H1 (cell line): ENCODE data around the gene CCDC91. TPM values are rescaled to one million over a fixed set of nuclear protein-coding genes. Genes with fewer than 3 reads are reported as not detected.

ENCODE experiments used
- CTCF ChIA-PET: fragments of 300-600 bp; sonication (Branson Sonifier 250); formaldehyde crosslinking; loops from one replicate; lab custom pipeline; 2021; ENCODE audit not compliant: partially characterized antibody; lab: Charles Lee
- POLR2A ChIA-PET: fragments of 300-600 bp; sonication (Branson Sonifier 250); formaldehyde crosslinking; loops from one replicate; lab custom pipeline; 2021; ENCODE audit warnings: inconsistent platforms; ENCODE audit not compliant: partially characterized antibody; lab: Charles Lee
- DNase-seq, 2 experiments: peaks; one replicate each; pipeline versions ENCODE4 v3.0.0 to v3.0.0-alpha.2; 2010 to 2022; ENCODE audit warnings: low spot score in 2 of 2, low read depth in 1 of 2, mixed read lengths in 1 of 2
- FAIRE-seq: peaks from 2 replicates; lab custom pipeline; 2011; peaks lifted over from hg19 to GRCh38; lab: Jason Lieb, UNC
- H2AFZ ChIP-seq: 2 replicates; pipeline ENCODE4 v1.8.1; 2012; ENCODE audit warnings: low read length, inconsistent platforms
- H2AK5ac ChIP-seq: 2 replicates; pipeline ENCODE4 v1.6.1; 2013; ENCODE audit warnings: low read depth, low read length
- H2BK120ac ChIP-seq: replicated peaks from 2 replicates; pipeline ENCODE3; 2013; ENCODE audit warnings: low read depth, low read length, inconsistent platforms
- H2BK12ac ChIP-seq: 2 replicates; pipeline ENCODE4 v1.6.1; 2013; ENCODE audit warnings: low read depth, low read length
- H2BK15ac ChIP-seq: 2 replicates; pipeline ENCODE4 v1.6.1; 2013; ENCODE audit warnings: low read length
- H2BK20ac ChIP-seq: 2 replicates; pipeline ENCODE4 v1.6.1; 2013; ENCODE audit warnings: low read length
- H2BK5ac ChIP-seq: 2 replicates; pipeline ENCODE4 v1.6.1; 2013; ENCODE audit warnings: low read depth, low read length
- H3K14ac ChIP-seq: 2 replicates; pipeline ENCODE4 v1.6.1; 2013; ENCODE audit warnings: inconsistent platforms; ENCODE audit not compliant: insufficient read length
- H3K18ac ChIP-seq: 2 replicates; pipeline ENCODE4 v1.6.1; 2013; ENCODE audit warnings: low read length; ENCODE audit errors: extremely low read depth
- H3K23ac ChIP-seq: 2 replicates; pipeline ENCODE4 v1.6.1; 2013; ENCODE audit warnings: inconsistent platforms; ENCODE audit not compliant: insufficient read length
- H3K23me2 ChIP-seq: 2 replicates; pipeline ENCODE4 v1.6.1; 2013; ENCODE audit warnings: low read depth, low read length
- H3K27ac ChIP-seq: 2 replicates; pipeline ENCODE4 v1.6.1; 2011; ENCODE audit warnings: low read depth, low read length, inconsistent platforms
- H3K27me3 ChIP-seq, 4 experiments: replicated peaks in 1 of 4; 1 replicate in 1 of 4; 2 replicates in 3 of 4; pipeline versions ENCODE4 v1.6.1 to v1.8.1; 2011 to 2013; ENCODE audit warnings: low read length in 3 of 4, mild to moderate bottlenecking in 3 of 4, inconsistent platforms in 2 of 4, mixed read lengths in 2 of 4, moderate library complexity in 1 of 4; ENCODE audit not compliant: control insufficient read depth in 3 of 4, insufficient read depth in 3 of 4; ENCODE audit errors: extremely low read depth in 1 of 4
- H3K36me3 ChIP-seq, 4 experiments: 2 replicates each; pipeline versions ENCODE4 v1.6.1 to v1.8.1; 2011 to 2013; ENCODE audit warnings: mild to moderate bottlenecking in 4 of 4, low read length in 3 of 4, moderate library complexity in 2 of 4, control low read depth in 1 of 4, inconsistent platforms in 1 of 4; ENCODE audit not compliant: insufficient read depth in 4 of 4, control insufficient read depth in 2 of 4
- H3K4ac ChIP-seq: replicated peaks from 2 replicates; pipeline ENCODE3; 2013; ENCODE audit warnings: low read length, low read depth, mixed read lengths, inconsistent platforms; ENCODE audit not compliant: insufficient read length
- H3K4me1 ChIP-seq, 4 experiments: replicated peaks in 1 of 4; 1 replicate in 1 of 4; 2 replicates in 3 of 4; pipeline versions ENCODE4 v1.6.1 to v1.8.1; 2011 to 2013; ENCODE audit warnings: low read length in 3 of 4, inconsistent platforms in 2 of 4, mixed read lengths in 1 of 4; ENCODE audit not compliant: insufficient read depth in 4 of 4, control insufficient read depth in 3 of 4
- H3K4me2 ChIP-seq, 2 experiments: 2 replicates each; pipeline versions ENCODE4 v1.6.1 to v1.8.1; 2011 to 2013; ENCODE audit warnings: low read depth in 2 of 2, low read length in 2 of 2, control low read depth in 1 of 2, inconsistent platforms in 1 of 2, mild to moderate bottlenecking in 1 of 2; ENCODE audit not compliant: insufficient read depth in 1 of 2
- H3K4me3 ChIP-seq, 4 experiments: fragments of 200-600, 300-600 bp in 1 of 4; sonication (generic), shearing (Covaris generic), sonication (Bioruptor Twin) in 1 of 4; 2 replicates each; pipeline versions ENCODE4 v1.5.1 to v1.8.1; 2011 to 2016; ENCODE audit warnings: low read length in 4 of 4, low read depth in 3 of 4, control low read depth in 2 of 4, inconsistent platforms in 2 of 4, mild to moderate bottlenecking in 2 of 4, mixed read lengths in 1 of 4, moderate library complexity in 1 of 4; ENCODE audit not compliant: insufficient read depth in 2 of 4; ENCODE audit errors: extremely low read depth in 1 of 4
- H3K56ac ChIP-seq: replicated peaks from 2 replicates; pipeline ENCODE3; 2013; ENCODE audit warnings: low read depth, mild to moderate bottlenecking, mixed read lengths, low read length, inconsistent platforms; ENCODE audit not compliant: insufficient read length
- H3K79me1 ChIP-seq: 2 replicates; pipeline ENCODE4 v1.6.1; 2013; ENCODE audit warnings: low read depth, low read length, control low read depth
- H3K79me2 ChIP-seq, 2 experiments: 2 replicates each; pipeline versions ENCODE4 v1.6.1 to v1.8.1; 2012 to 2013; ENCODE audit warnings: low read length in 2 of 2, mild to moderate bottlenecking in 2 of 2, inconsistent platforms in 1 of 2; ENCODE audit not compliant: insufficient read depth in 2 of 2, control insufficient read depth in 1 of 2
- H3K9ac ChIP-seq, 4 experiments: replicated peaks in 1 of 4; 1 replicate in 1 of 4; 2 replicates in 3 of 4; pipeline versions ENCODE4 v1.6.1 to v1.8.1; 2011 to 2013; ENCODE audit warnings: low read depth in 3 of 4, low read length in 3 of 4, control low read depth in 2 of 4, mild to moderate bottlenecking in 2 of 4, moderate library complexity in 2 of 4, inconsistent platforms in 1 of 4; ENCODE audit errors: extremely low read depth in 1 of 4
- H3K9me3 ChIP-seq, 2 experiments: 2 replicates each; pipeline versions ENCODE4 v1.6.1 to v1.8.1; 2012 to 2013; ENCODE audit warnings: mild to moderate bottlenecking in 2 of 2, moderate library complexity in 2 of 2, control low read depth in 1 of 2, inconsistent platforms in 1 of 2, low read depth in 1 of 2, low read length in 1 of 2, mixed read lengths in 1 of 2; ENCODE audit not compliant: insufficient read depth in 2 of 2
- H4K20me1 ChIP-seq, 2 experiments: replicated peaks in 1 of 2; 2 replicates each; pipeline versions ENCODE3 to v1.8.1; 2011 to 2013; ENCODE audit warnings: inconsistent platforms in 2 of 2, low read length in 2 of 2, mild to moderate bottlenecking in 1 of 2; ENCODE audit not compliant: insufficient read depth in 2 of 2, control insufficient read depth in 1 of 2
- H4K5ac ChIP-seq: 2 replicates; pipeline ENCODE4 v1.6.1; 2013; ENCODE audit warnings: low read length, low read depth, mixed read lengths, inconsistent platforms; ENCODE audit not compliant: insufficient read length
- H4K8ac ChIP-seq: 2 replicates; pipeline ENCODE4 v1.8.0; 2013; ENCODE audit warnings: mild to moderate bottlenecking, moderate library complexity, low read length, inconsistent platforms; ENCODE audit not compliant: insufficient read depth; ENCODE audit errors: extremely low read depth
- H4K91ac ChIP-seq: replicated peaks from 2 replicates; pipeline ENCODE3; 2013; ENCODE audit warnings: low read length, mixed read lengths, inconsistent platforms; ENCODE audit not compliant: insufficient read length
- CTBP2 ChIP-seq: IDR thresholded peaks from 2 replicates; pipeline ENCODE4 v1.7.0; 2011; ENCODE audit warnings: borderline replicate concordance, mild to moderate bottlenecking, moderate library complexity, mixed read lengths, low read length; ENCODE audit not compliant: insufficient read depth, insufficient read length
- E2F6 ChIP-seq: IDR thresholded peaks from 2 replicates; pipeline ENCODE4 v1.6.1; 2012; ENCODE audit warnings: inconsistent platforms
- EP300 ChIP-seq, 2 experiments: IDR thresholded peaks; 1 replicate in 1 of 2; 2 replicates in 1 of 2; pipeline ENCODE4 v1.6.1; 2011 to 2012; ENCODE audit warnings: low read depth in 2 of 2, low read length in 2 of 2, mild to moderate bottlenecking in 2 of 2, borderline replicate concordance in 1 of 2, inconsistent platforms in 1 of 2, moderate library complexity in 1 of 2
- EZH2 ChIP-seq: fragments of 200-600 bp; sonication (generic); IDR thresholded peaks from 2 replicates; pipeline ENCODE4 v1.7.1; 2012; ENCODE audit warnings: low read depth, mild to moderate bottlenecking, moderate library complexity, low read length, inconsistent platforms; ENCODE audit not compliant: severe bottlenecking
- KDM1A ChIP-seq: fragments of 200-600, 300-600 bp; sonication (generic); IDR thresholded peaks from 2 replicates; pipeline ENCODE4 v1.7.1; 2016; ENCODE audit warnings: mild to moderate bottlenecking, low read length, borderline replicate concordance
- MAFK ChIP-seq: IDR thresholded peaks from 2 replicates; pipeline ENCODE4 v1.6.1; 2012; ENCODE audit warnings: low read depth, mild to moderate bottlenecking, improper control_type of control experiment, low read length
- POLR2AphosphoS5 ChIP-seq: IDR thresholded peaks from 2 replicates; pipeline ENCODE4 v1.6.1; 2011; ENCODE audit warnings: low read depth, low read length
- RFX5 ChIP-seq: IDR thresholded peaks from 2 replicates; pipeline ENCODE4 v1.6.1; 2011; ENCODE audit warnings: low read depth, low read length, improper control_type of control experiment, borderline replicate concordance
- SP1 ChIP-seq: IDR thresholded peaks from 2 replicates; pipeline ENCODE4 v1.6.1; 2011; ENCODE audit warnings: low read depth, low read length
- SP4 ChIP-seq: IDR thresholded peaks from 2 replicates; pipeline ENCODE4 v1.6.1; 2012; ENCODE audit warnings: low read length, inconsistent platforms
- TBP ChIP-seq: IDR thresholded peaks from 2 replicates; pipeline ENCODE4 v1.6.1; 2011; ENCODE audit warnings: low read depth, low read length, improper control_type of control experiment
- USF2 ChIP-seq: IDR thresholded peaks from 2 replicates; pipeline ENCODE4 v1.6.1; 2011; ENCODE audit warnings: low read length, improper control_type of control experiment
- WGBS, 2 experiments: shearing (Covaris generic) in 1 of 2; methylation state at CpG; one replicate each; pipeline versions ENCODE4 v1.1.6 to v1.1.7; 2013 to 2015; ENCODE audit warnings: low lambda C conversion rate in 2 of 2, mixed read lengths in 2 of 2, inconsistent platforms in 1 of 2, low coverage in 1 of 2, missing lambda C conversion rate in 1 of 2; ENCODE audit not compliant: insufficient replicate concordance in 2 of 2, insufficient coverage in 1 of 2, insufficient read length in 1 of 2; ENCODE audit errors: extremely low coverage in 1 of 2, missing lambda C conversion rate in 1 of 2; 5-methylcytosine and 5-hydroxymethylcytosine counted together
- polyA plus RNA-seq, 7 experiments: library from polyadenylated mRNA; depleted of rRNA in 3 of 7; stranded (reverse) in 5 of 7; unstranded in 2 of 7; fragments of >200 nt in 5 of 7; fragments of 200-250 nt in 2 of 7; gene quantifications; 1 replicate in 5 of 7; 2 replicates in 1 of 7; 4 replicates in 1 of 7; pipeline versions ENCODE4 v1.2.1 to v1.2.3, GENCODE V29; 2011 to 2013; ENCODE audit warnings: missing spikeins in 2 of 7, mixed read lengths in 2 of 7
- total RNA-seq: library from RNA; stranded (reverse); fragmentation: NEBNext Ultra II Directional; extraction: Animal tissue kit (Norgen Biotek cat#: 25700); gene quantifications from 2 replicates; pipeline ENCODE4 v1.2.1, GENCODE V29; 2021

CCDC91 gene
- total and polyA plus RNA-seq, 2 of the 8 experiments (the other 6 are each of a cell fraction or from before 2014, with no cell fraction given), result 8.6 to 23.1 TPM

- WGBS, 2 experiments, result 93% methylated on average over 1 of the region's 1 CpG; no CpG with 5 or more reads in 1 of the 2 experiments
- no peaks in the 10 kb centered on the region for H3K27me3 ChIP-seq
- H4K91ac ChIP-seq, result no peak overlapping the region
- no peaks in the 10 kb centered on the region for H3K79me1 ChIP-seq
- POLR2A ChIA-PET, result no interaction called here
- no peak overlapping the region for H3K14ac ChIP-seq
- H2AK5ac ChIP-seq, result no peak overlapping the region
- no peaks in the 10 kb centered on the region for H4K20me1 ChIP-seq
- H2BK15ac ChIP-seq, result no peak overlapping the region
- no peak overlapping the region for H3K4me2 ChIP-seq
- H3K4me3 ChIP-seq, result no peak overlapping the region
- H3K79me2 ChIP-seq, result no peaks in the 10 kb centered on the region
- no peak overlapping the region for H2BK5ac ChIP-seq
- H3K4me1 ChIP-seq, result no peaks in the 10 kb centered on the region
- CTCF ChIA-PET, result interaction anchor here (0.5 kb wide), 1 partner anchor 21 kb away, joined by 3 read pairs; no protein-coding TSS in a partner anchor
- H3K23ac ChIP-seq, result no peak overlapping the region
- H3K4ac ChIP-seq, result no peak overlapping the region
- H2BK20ac ChIP-seq, result no peak overlapping the region
- DNase-seq (no peak), FAIRE-seq (no peak)
- no peak overlapping the region for H4K5ac ChIP-seq
- H4K8ac ChIP-seq, result no peak overlapping the region
- no peak overlapping the region for H3K18ac ChIP-seq
- H3K9me3 ChIP-seq, result peaks cover 0 to 13% of the 10 kb centered on the region in 2 experiments; a peak in 2 of 4 replicates
- H3K23me2 ChIP-seq, result 0 out of 2 replicates have a peak, but pooled peaks cover 1% of the 10 kb centered on the region
- peaks cover 0 to 9% (median 2%) of the 10 kb centered on the region in 4 experiments; a peak in 3 of 8 replicates for H3K36me3 ChIP-seq
- H2BK12ac ChIP-seq, result no peak overlapping the region
- no peak overlapping the region for H2AFZ ChIP-seq
- no peak overlapping the region for H3K56ac ChIP-seq
- H2BK120ac ChIP-seq, result no peak overlapping the region
- H3K27ac ChIP-seq, result no peak overlapping the region
- H3K9ac ChIP-seq, result no peak overlapping the region
- TF ChIP-seq EP300 (IDR thresholded peaks at IDR 0.05; ENCODE audit: borderline replicate concordance in 1 of 2, low read depth in 2 of 2, low read length in 2 of 2) (no peak), E2F6 (no peak), KDM1A (no peak), SP4 (no peak), TBP (no peak), CTBP2 (no peak), RFX5 (no peak), SP1 (no peak), POLR2AphosphoS5 (no peak), EZH2 (no peak), USF2 (no peak), MAFK (no peak)
These were observed 79.6 kb downstream of the CCDC91 start for GRCh38 chr12:28269851-28270250.
